T-cell (primary cell): ENCODE measurements around the gene TXNRD1. TPM values are rescaled to one million over a fixed set of nuclear protein-coding genes. Genes with fewer than 3 reads are reported as not detected.
A peak's percentile ranks its signal among the peaks of the same experiment; 100 is the strongest.
"Not testable (repeated sequence)": the region's sequence is repeated elsewhere in the genome, so short reads cannot be mapped to it uniquely, and the experiment has no call there.

Experiments
- ATAC-seq, 4 experiments: fragments of 200-7000 bp in 3 of 4; fragments of 150-1000 bp in 1 of 4; cut with Tn5 transposase; replicated peaks in 1 of 4; 1 replicate in 3 of 4; 2 replicates in 1 of 4; pipeline ENCODE4 v1.10.0; 2021; ENCODE audit warnings: moderate library complexity in 3 of 4, mild to moderate bottlenecking in 2 of 4, moderate number of reproducible peaks in 1 of 4
- CTCF ChIA-PET, 2 donors: fragments of 300-600 bp; sonication (Branson Sonifier 250); formaldehyde crosslinking; loops; one replicate each; lab custom pipeline; 2022; ENCODE audit warnings: antibody characterized with exemption in 2 of 2; lab: Charles Lee
- POLR2A ChIA-PET, 2 donors: fragments of 300-600 bp; sonication (Branson Sonifier 250); formaldehyde crosslinking; loops; one replicate each; lab custom pipeline; 2022; ENCODE audit warnings: antibody characterized with exemption in 2 of 2; lab: Charles Lee
- DNase-seq, 35 experiments: peaks; one replicate each; pipeline versions ENCODE4 v3.0.0 to v3.0.0-alpha.2; 2013 to 2023
- H3K27ac ChIP-seq: one replicate; pipeline ENCODE4 v1.5.1; 2013; ENCODE audit warnings: low read length
- H3K27me3 ChIP-seq, 2 experiments: replicated peaks in 1 of 2; 1 replicate in 1 of 2; 2 replicates in 1 of 2; pipeline versions ENCODE4 v1.6.1 to v1.7.0; 2013; ENCODE audit warnings: low read length in 1 of 2, mixed read lengths in 1 of 2; ENCODE audit not compliant: control insufficient read depth in 2 of 2, insufficient read depth in 2 of 2; ENCODE audit errors: extremely low read depth in 1 of 2
- H3K36me3 ChIP-seq, 2 donors: 1 replicate in 1 of 2; 2 replicates in 1 of 2; pipeline versions ENCODE4 v1.6.1 to v1.7.0; 2013; ENCODE audit warnings: low read length in 1 of 2; ENCODE audit not compliant: control insufficient read depth in 2 of 2, insufficient read depth in 1 of 2; ENCODE audit errors: extremely low read depth in 1 of 2
- H3K4me1 ChIP-seq, 2 experiments: 1 replicate in 1 of 2; 2 replicates in 1 of 2; pipeline versions ENCODE4 v1.6.1 to v1.7.0; 2013; ENCODE audit warnings: low read length in 2 of 2, mixed read lengths in 1 of 2; ENCODE audit not compliant: insufficient read depth in 2 of 2, control insufficient read depth in 1 of 2; ENCODE audit errors: extremely low read depth in 1 of 2
- H3K4me3 ChIP-seq, 2 donors: 1 replicate in 1 of 2; 2 replicates in 1 of 2; pipeline versions ENCODE4 v1.5.1 to v1.7.0; 2013; ENCODE audit warnings: mild to moderate bottlenecking in 2 of 2, low read length in 1 of 2, moderate library complexity in 1 of 2; ENCODE audit not compliant: control insufficient read depth in 1 of 2; ENCODE audit errors: extremely low read depth in 1 of 2
- H3K9me3 ChIP-seq: 2 replicates; pipeline ENCODE4 v1.7.0; 2013
- H3K27ac Mint-ChIP-seq, 2 donors: one replicate each; pipeline ENCODE4 v1.8.0; 2020 to 2021; ENCODE audit warnings: mild to moderate bottlenecking in 2 of 2, mixed read lengths in 2 of 2
- H3K27me3 Mint-ChIP-seq, 2 donors: one replicate each; pipeline ENCODE4 v1.8.0; 2021 to 2022; ENCODE audit warnings: mixed read lengths in 2 of 2
- H3K36me3 Mint-ChIP-seq: one replicate; pipeline ENCODE4 v1.8.0; 2021; ENCODE audit warnings: mixed read lengths
- H3K4me1 Mint-ChIP-seq, 3 donors: one replicate each; pipeline ENCODE4 v1.8.0; 2020 to 2022; ENCODE audit warnings: mixed read lengths in 3 of 3, mild to moderate bottlenecking in 1 of 3
- H3K4me3 Mint-ChIP-seq, 3 donors: one replicate each; pipeline ENCODE4 v1.8.0; 2020 to 2022; ENCODE audit warnings: mild to moderate bottlenecking in 3 of 3, mixed read lengths in 3 of 3, moderate library complexity in 3 of 3
- H3K9me3 Mint-ChIP-seq, 3 donors: one replicate each; pipeline ENCODE4 v1.8.0; 2020 to 2022; ENCODE audit warnings: mixed read lengths in 3 of 3
- WGBS: methylation state at CpG from one replicate; pipeline ENCODE4 v1.1.5; 2013; ENCODE audit warnings: missing lambda C conversion rate; ENCODE audit not compliant: insufficient coverage; 5-methylcytosine and 5-hydroxymethylcytosine counted together
- total RNA-seq, 35 experiments: library from RNA in 6 of 35; stranded (reverse) in 6 of 35; fragments of 120-200 nt in 1 of 35; gene quantifications; one replicate each; pipeline versions ENCODE4 v1.2.1 to v1.2.4 and lab custom pipeline; 2013 to 2026

The TXNRD1 gene
- total RNA-seq, 5 donors from 2014 or later (not counting 1 experiment from before 2014, with no cell fraction given) = 33.1 to 91.7 (median 68.9) TPM

- Mint-ChIP-seq H3K9me3 (no peaks in the 10 kb centered on the region), H3K27ac (no peak overlapping the region), H3K36me3 (peaks cover 28% of the 10 kb centered on the region), H3K4me3 (no peak overlapping the region), H3K27me3 (no peaks in the 10 kb centered on the region), H3K4me1 (peaks cover 39 to 44% (median 40%) of the 10 kb centered on the region in 3 donors)
- Histone ChIP-seq H3K36me3 (peaks cover 0 to 17% of the 10 kb centered on the region in 2 donors), H3K4me3 (no peak overlapping the region), H3K4me1 (peaks cover 9 to 17% of the 10 kb centered on the region in 2 experiments), H3K27ac (no peak overlapping the region), H3K9me3 (no peaks in the 10 kb centered on the region), H3K27me3 (no peaks in the 10 kb centered on the region)
- ChIA-PET POLR2A (interaction anchor here in 1 of 2 donors (1.5 kb wide), 1 partner anchor 11 kb away, joined by 4 read pairs; no protein-coding TSS in a partner anchor), CTCF (no interaction called here)
- DNase-seq (no peak), ATAC-seq (no peak)
- WGBS = 100% methylated on average over 2 of the region's 12 CpGs
These were observed 77.6 kb downstream of the TXNRD1 start for GRCh38 chr12:104292872-104293794.

GRCh38 chr12:104294158-104294859, 78.7 kb downstream of the TXNRD1 start:
- Histone ChIP-seq H3K36me3 (peaks cover 0 to 17% of the 10 kb centered on the region in 2 donors), H3K4me1 (peaks cover 4 to 11% of the 10 kb centered on the region in 2 experiments)
- H3K27me3 Mint-ChIP-seq, H3K4me3 Mint-ChIP-seq, ATAC-seq, CTCF ChIA-PET, H3K4me3 ChIP-seq, H3K27me3 ChIP-seq, H3K9me3 Mint-ChIP-seq, POLR2A ChIA-PET, H3K27ac Mint-ChIP-seq, H3K9me3 ChIP-seq, H3K27ac ChIP-seq: not testable (repeated sequence)
- Mint-ChIP-seq H3K4me1 (peaks cover 28 to 34% (median 29%) of the 10 kb centered on the region in 3 donors), H3K36me3 (peaks cover 28% of the 10 kb centered on the region)
- WGBS = 88% methylated on average over 4 of the region's 17 CpGs
- DNase-seq = peak in 1 of 35 experiments; percentile 18

DNA sequence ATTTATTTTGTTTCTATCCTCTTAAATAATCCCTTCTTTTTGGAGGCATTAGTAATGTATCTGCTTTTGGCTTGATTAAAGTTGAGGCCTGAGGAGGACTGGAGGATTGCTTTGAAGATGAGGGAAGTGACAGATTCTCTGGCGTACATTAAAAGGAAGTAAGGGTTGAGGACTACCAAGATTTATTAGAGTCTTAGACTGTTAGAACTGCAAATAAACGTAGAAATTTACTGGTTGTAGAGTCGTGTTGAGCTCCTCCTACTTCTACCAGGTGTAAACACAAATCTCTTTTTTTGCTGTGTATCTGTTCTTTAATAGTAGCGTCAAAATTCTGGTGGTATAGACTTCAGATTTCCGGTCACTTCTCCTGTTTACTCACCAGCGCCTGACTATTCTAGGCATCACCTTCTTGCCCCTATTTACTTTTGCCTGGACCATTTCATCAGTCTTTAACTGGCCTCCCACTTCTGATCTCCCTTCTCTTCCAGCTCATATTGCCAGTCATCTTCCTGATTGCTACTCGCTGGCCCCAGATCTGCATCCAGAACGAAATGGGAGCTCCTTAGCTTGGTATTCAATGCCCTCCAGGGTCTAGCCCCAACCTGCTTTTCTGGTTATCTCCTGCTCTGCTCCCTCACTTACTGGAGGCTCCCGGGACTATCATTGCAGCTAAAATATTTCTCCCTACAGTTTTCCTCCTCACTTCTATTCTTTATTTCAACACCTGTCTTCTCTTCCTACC, 79.5 kb downstream of the TXNRD1 start:
- no peak overlapping the region for H3K4me3 ChIP-seq
- no peaks in the 10 kb centered on the region for H3K9me3 Mint-ChIP-seq
- H3K36me3 ChIP-seq = peaks cover 0 to 17% of the 10 kb centered on the region in 2 donors
- ChIA-PET CTCF (interaction anchor here in 1 of 2 donors (0.6 kb wide), 1 partner anchor 18 kb away, joined by 3 read pairs; no protein-coding TSS in a partner anchor), POLR2A (no interaction called here)
- no peaks in the 10 kb centered on the region for H3K27me3 Mint-ChIP-seq
- H3K4me1 Mint-ChIP-seq = peaks cover 29 to 35% (median 31%) of the 10 kb centered on the region in 3 donors
- no peak overlapping the region for H3K4me3 Mint-ChIP-seq
- H3K27ac Mint-ChIP-seq = no peak overlapping the region
- peaks cover 0 to 5% of the 10 kb centered on the region in 2 experiments for H3K4me1 ChIP-seq
- ATAC-seq (no peak), DNase-seq (no peak)
- 92% methylated on average over 5 of the region's 9 CpGs for WGBS
- no peaks in the 10 kb centered on the region for H3K9me3 ChIP-seq
- no peak overlapping the region for H3K27ac ChIP-seq
- H3K36me3 Mint-ChIP-seq = peaks cover 33% of the 10 kb centered on the region
- H3K27me3 ChIP-seq = no peaks in the 10 kb centered on the region

- peaks cover 33% of the 10 kb centered on the region for H3K36me3 Mint-ChIP-seq
- no peak overlapping the region for H3K27ac Mint-ChIP-seq
- CTCF ChIA-PET = no interaction called here
- H3K4me1 Mint-ChIP-seq = peaks cover 29 to 36% (median 32%) of the 10 kb centered on the region in 3 donors
- no CpG with 5 or more reads among the region's 1 CpG for WGBS
- DNase-seq (no peak), ATAC-seq (no peak)
- no peaks in the 10 kb centered on the region for H3K27me3 ChIP-seq
- H3K4me1 ChIP-seq = peaks cover 0 to 5% of the 10 kb centered on the region in 2 experiments
- peaks cover 0 to 17% of the 10 kb centered on the region in 2 donors for H3K36me3 ChIP-seq
- H3K4me3 ChIP-seq = no peak overlapping the region
- H3K27ac ChIP-seq = no peak overlapping the region
- no peaks in the 10 kb centered on the region for H3K9me3 ChIP-seq
- H3K27me3 Mint-ChIP-seq = no peaks in the 10 kb centered on the region
- H3K9me3 Mint-ChIP-seq = no peaks in the 10 kb centered on the region
- POLR2A ChIA-PET = no interaction called here
- H3K4me3 Mint-ChIP-seq = no peak overlapping the region
These were observed 80.4 kb downstream of the TXNRD1 start for GRCh38 chr12:104295954-104296353.

GRCh38 chr12:104296718-104297117, 81.1 kb downstream of the TXNRD1 start:
- Mint-ChIP-seq H3K4me3 (no peak overlapping the region), H3K36me3 (peaks cover 33% of the 10 kb centered on the region), H3K27ac (no peak overlapping the region), H3K9me3 (no peaks in the 10 kb centered on the region), H3K27me3 (no peaks in the 10 kb centered on the region), H3K4me1 (peaks cover 32 to 38% (median 34%) of the 10 kb centered on the region in 3 donors)
- Histone ChIP-seq H3K36me3 (peaks cover 0 to 15% of the 10 kb centered on the region in 2 donors), H3K4me3 (no peak overlapping the region), H3K9me3 (no peaks in the 10 kb centered on the region), H3K4me1 (peaks cover 0 to 5% of the 10 kb centered on the region in 2 experiments), H3K27me3 (no peaks in the 10 kb centered on the region), H3K27ac (no peak overlapping the region)
- DNase-seq (no peak), ATAC-seq (no peak)
- 92% methylated on average over 2 of the region's 4 CpGs for WGBS
- ChIA-PET POLR2A (no interaction called here), CTCF (no interaction called here)
